A204.1 (cell line): Measurements from ENCODE around the gene TMEM63C.

Experiments
- FAIRE-seq: peaks from 2 replicates; lab custom pipeline; 2012; peaks lifted over from hg19 to GRCh38; lab: Jason Lieb, UNC

TMEM63C gene, protein sequence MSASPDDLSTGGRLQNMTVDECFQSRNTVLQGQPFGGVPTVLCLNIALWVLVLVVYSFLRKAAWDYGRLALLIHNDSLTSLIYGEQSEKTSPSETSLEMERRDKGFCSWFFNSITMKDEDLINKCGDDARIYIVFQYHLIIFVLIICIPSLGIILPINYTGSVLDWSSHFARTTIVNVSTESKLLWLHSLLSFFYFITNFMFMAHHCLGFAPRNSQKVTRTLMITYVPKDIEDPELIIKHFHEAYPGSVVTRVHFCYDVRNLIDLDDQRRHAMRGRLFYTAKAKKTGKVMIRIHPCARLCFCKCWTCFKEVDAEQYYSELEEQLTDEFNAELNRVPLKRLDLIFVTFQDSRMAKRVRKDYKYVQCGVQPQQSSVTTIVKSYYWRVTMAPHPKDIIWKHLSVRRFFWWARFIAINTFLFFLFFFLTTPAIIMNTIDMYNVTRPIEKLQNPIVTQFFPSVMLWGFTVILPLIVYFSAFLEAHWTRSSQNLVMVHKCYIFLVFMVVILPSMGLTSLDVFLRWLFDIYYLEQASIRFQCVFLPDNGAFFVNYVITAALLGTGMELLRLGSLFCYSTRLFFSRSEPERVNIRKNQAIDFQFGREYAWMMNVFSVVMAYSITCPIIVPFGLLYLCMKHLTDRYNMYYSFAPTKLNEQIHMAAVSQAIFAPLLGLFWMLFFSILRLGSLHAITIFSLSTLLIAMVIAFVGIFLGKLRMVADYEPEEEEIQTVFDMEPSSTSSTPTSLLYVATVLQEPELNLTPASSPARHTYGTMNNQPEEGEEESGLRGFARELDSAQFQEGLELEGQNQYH

DNA sequence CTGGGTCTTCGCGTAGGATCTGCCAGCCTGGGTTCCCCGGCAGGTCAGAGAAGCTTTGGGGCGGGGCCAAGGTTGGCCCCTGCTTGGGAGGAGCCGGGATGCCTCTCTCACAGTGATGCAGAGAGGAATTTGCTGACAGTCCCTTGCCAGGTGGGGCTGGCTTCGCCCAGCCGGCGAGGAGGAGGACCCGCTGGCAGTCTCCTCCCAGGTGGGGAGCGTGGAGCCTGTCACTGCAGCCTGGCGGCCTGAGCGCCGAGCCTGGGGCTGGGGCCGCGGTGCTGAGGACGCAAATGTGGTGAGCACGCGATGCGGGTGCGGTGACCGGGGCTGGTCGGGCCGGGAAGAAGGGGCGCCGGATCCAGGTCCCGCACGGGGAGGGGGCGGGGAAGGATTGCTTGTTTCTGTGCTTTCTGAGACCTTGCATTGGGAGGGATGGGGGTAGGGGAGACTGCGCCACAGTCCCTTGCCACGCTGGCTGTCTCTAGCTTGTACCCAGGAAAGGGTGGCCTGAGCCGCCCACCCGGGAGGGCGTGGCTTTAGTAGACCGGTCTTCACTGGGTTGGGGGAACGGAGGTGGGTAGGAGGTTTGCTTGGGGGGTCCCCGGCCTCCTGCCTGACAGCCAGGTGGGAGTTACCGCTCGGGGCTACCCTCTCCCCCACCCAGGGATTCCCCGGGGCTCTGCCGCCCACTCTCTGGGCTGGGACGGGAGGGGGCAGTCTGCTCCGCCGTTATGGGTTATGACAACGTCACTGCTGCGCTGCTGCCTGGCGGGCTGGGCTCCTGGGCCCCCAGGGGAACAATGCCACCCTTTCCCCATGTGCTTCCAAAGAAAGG lies at the start of gene TMEM63C:
TMEM63C (plus strand) TSS at position 196 of the 835 bp plus-strand sequence. CDS start 37,016 bp downstream, outside the sequence.
- FAIRE-seq: no peak

DNA sequence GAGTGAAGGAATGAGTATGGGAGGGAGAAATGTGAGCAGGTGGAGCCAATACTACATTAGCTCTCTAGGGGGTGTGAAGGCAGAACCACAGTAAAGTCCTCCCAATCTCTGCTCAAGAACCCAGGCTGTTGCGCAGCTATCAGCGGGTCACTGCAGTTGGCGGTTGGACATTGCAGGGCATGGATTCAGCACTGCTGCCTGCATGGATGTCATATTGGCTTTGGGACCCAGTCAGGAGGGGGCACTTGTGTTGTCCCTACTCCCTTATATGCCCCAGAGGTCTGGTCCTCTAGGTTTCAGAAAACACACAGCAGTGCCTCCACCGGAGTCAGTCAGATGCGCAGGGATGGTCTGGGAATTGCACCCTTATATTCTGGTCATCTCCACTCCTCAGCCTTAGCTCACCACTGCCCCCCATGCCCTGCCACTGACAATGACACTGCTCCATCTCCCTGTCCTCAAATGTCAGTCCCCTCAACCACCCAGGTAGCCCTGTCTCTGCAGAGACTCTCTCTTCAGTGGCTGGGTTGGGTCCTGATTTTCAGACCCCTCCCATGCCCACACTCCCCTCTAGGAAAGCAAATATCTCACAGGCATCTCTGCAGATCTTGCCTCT lies 49.6 kb upstream of the TMEM63C start:
- no peak for FAIRE-seq

DNA sequence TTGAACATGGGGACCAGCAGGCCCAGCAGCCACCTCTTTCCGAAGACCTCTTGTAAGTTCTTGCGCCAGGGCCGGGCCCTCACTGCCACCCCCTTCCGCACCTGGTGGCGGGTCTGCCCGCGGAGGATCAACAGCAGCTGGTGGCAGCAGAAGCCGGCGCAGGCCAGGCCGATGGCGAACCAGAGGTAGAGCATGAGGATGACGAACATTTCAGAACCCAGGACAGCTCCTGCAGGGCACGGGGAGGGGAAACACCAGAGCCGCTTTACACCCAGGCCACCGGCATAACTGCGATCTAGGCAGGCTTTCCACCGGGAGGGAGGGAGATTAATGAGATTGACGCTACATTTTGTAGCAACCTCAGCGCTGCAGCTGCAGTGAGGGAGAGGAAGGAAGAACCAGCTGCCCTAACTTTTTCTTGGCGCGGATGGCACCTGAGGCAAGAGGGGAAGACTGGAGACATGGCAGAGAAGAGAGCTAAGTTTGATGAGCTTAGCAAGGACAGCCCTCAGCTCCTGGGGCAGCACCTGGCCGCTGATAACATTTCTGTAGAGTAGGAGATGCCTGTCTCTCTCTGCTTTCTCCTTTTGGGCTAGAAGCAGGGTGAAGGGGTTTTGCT lies 47.8 kb upstream of the TMEM63C start:
- no peak for FAIRE-seq

GRCh38 chr14:77139022-77139421 lies 42.6 kb upstream of the TMEM63C start:
- FAIRE-seq: no peak

GRCh38 chr14:77139540-77140358 lies 41.8 kb upstream of the TMEM63C start:
- no peak for FAIRE-seq

GRCh38 chr14:77140359-77141213 lies 41.0 kb upstream of the TMEM63C start:
- FAIRE-seq: no peak

DNA sequence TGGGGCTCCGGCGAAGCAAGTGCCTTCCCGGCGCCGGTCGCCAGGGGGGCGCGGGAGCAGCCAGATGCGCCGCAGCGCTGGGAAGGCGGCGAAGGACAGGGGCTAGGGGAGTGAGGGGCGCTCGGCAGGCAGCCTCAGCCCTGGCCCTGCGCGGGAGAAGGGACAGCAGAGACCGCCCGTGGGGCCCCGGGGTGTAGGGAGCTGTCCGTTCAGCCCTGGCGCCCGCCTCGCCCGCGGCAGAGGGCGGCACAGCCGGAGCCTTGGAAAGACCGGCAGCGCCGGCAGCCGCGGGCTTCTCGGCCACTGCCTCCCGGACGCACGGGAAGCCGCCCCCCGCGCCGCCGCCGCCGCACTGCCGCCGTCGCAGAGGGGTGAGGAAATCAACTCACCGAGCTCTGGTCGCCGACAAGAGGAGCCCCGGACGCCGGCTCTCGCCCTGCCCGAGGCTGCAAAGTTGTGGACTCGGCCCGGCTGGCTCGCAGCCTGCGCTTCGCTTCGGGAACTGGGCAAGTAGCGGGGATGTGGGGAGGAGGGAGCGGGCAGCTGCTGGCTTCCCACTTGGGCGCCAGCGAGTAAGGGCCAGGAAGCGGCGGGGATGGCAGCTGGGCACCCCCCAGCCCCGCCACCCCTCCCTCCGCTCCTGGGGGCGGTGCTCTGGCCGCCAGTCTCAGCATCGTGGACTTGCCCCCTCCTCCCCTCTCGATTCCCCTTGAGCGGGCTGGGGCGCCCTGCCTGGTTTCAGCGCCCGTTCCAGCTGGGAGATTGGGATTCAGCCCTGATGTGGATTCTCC lies 40.2 kb upstream of the TMEM63C start, which contains the start of gene ZDHHC22:
ZDHHC22 (minus strand) TSS at position 578 of the 791 bp plus-strand sequence. CDS start 2,053 bp downstream, outside the sequence.
- FAIRE-seq: no peak

- FAIRE-seq: no peak
Measured at GRCh38 chr14:77142005-77142800, 39.4 kb upstream of the TMEM63C start.

GRCh38 chr14:77143071-77143470 lies 38.5 kb upstream of the TMEM63C start:
- no peak for FAIRE-seq

- FAIRE-seq: no peak
Measured at GRCh38 chr14:77144412-77145115, 37.0 kb upstream of the TMEM63C start.

GRCh38 chr14:77145975-77146740 lies 35.4 kb upstream of the TMEM63C start:
- no peak for FAIRE-seq

DNA sequence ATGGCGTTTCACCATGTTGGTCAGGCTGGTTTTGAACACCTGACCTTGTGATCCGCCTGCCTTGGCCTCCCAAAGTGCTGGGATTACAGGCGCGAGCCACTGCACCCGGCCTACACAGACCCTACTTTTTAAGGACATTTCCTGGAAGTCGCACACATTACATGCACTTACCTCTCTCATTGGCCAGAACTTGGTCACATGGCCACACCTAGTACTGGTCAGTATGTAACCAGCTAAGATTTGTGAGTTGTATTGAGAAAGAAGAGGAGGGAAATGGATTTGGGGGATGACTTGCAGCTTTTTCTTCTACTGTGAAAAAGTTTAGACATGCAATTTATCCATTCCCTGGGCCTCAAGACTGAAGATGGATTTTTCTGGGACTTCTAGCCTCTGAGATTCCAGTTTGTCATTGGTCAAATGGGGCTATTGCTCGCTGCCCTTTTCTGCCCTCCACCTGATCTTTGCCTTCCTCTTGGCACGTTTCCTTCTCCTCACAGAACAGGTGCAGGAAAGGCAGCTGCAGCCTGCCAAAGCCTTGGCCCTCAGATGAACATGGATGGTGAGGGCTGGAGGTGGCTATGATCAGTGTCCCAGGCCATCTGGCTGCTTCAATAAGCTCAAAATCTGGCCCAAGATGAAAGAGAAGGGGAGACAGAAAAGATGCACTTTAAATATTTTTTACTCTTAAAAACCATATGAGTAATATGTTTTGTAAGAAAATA lies 32.9 kb upstream of the TMEM63C start:
- FAIRE-seq: no peak

DNA sequence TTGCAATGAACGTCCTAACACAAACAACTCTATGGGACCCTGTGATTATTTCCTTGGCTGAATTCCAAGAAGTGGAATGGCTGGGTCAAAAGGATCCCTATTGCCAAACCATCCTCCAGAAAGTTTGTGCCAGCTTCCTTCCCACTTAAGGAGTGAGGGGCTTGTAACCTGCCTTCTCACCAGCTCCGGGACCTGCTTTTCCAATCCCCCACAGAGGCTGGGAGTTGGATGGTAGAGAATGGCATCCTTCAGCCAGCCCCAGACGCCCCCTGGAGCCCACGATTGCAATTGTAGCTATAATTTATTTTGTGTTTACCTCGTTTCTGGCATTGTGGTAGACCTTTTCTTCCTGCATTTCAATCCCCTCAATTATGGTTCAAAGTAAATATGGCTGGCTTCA lies 30.4 kb upstream of the TMEM63C start:
- FAIRE-seq: no peak

GRCh38 chr14:77151918-77152588 lies 29.5 kb upstream of the TMEM63C start:
- FAIRE-seq: peak; percentile 68

DNA sequence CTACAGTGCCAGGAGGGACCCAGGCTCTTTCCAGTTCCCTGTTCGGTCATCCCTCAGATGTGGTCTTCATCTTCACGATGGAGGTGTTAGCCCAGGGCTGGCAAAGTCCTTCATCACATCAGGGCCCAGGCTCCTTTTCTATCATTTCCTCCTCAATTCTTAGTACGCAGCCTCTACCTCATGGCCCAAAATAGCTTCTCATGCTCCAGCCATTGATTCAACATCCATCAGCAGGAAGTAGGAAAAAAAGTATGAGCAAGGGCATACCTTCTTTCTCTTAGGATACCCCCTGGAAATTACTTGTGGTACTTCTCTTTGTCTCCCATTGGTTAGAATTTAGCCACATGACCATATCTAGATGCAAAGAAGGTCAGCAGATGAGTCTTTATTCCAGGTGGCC lies 27.8 kb upstream of the TMEM63C start:
- FAIRE-seq: no peak
